Brain pericyte (primary cell): ENCODE results near the gene AREG.

Experiments
- DNase-seq: peaks from one replicate; pipeline ENCODE4 v3.0.0-alpha.2; 2012; ENCODE audit warnings: low read depth, low spot score

AREG gene

GRCh38 chr4:74456849-74457395 is 12.0 kb downstream of the AREG start:
- no peak for DNase-seq

DNA sequence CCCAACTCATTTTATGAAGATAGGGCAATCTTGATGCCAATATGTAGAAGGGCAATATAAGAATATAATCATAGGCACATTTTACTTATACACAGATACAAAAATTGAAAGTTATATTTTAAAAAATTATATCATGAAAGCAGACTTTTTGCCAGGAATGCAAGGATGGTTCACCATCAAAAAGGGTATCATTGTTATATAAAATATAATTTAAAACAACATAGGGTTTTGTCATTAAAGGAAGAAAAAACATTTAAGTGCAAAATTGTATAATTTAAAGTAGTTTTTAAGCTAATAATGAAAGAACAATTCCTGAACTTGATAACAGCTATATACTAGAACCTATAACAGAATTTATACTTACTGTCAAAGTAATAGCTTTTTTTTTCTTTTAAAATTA is 15.9 kb downstream of the AREG start:
- DNase-seq, result no peak

- DNase-seq, result no peak
Observed at GRCh38 chr4:74463123-74463522, 18.2 kb downstream of the AREG start.

- DNase-seq, result no peak
Observed at GRCh38 chr4:74464291-74464690, 19.4 kb downstream of the AREG start.

- DNase-seq, result no peak
Observed at GRCh38 chr4:74466242-74466641, 21.3 kb downstream of the AREG start.

- no peak for DNase-seq
Observed at GRCh38 chr4:74471264-74471663, 26.3 kb downstream of the AREG start.

DNA sequence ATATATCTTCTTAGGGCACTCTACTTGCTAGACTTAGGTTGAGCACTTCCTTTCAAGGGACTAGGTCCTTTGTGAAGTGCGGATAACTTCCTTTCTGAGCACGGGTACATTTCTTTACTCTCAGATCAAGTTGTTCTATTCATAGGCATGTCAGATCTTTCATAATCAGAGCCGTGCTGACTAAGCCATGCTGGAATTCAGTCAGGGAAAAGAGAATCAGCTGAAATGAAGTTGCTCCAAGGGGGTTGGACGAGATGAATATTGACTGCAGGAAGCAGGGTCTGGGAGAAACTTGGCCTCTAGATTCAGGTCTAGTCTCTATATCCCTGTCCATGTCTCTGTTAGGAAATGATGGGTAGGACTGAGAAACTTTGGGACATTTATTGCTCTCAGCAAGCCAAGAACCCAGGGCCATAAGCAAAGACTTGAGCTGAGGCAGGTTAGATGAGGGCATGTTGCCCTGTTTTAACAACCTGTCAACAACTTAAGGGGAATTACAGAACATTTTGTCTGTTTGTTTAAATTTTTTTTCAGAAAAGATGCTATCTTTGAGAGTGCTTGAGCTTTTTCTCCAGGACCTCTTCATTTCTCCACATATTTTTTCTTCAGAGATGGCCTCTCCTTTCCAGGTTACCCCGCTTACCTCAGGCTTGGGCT is 28.3 kb downstream of the AREG start:
- DNase-seq, result peak; percentile 32

DNA sequence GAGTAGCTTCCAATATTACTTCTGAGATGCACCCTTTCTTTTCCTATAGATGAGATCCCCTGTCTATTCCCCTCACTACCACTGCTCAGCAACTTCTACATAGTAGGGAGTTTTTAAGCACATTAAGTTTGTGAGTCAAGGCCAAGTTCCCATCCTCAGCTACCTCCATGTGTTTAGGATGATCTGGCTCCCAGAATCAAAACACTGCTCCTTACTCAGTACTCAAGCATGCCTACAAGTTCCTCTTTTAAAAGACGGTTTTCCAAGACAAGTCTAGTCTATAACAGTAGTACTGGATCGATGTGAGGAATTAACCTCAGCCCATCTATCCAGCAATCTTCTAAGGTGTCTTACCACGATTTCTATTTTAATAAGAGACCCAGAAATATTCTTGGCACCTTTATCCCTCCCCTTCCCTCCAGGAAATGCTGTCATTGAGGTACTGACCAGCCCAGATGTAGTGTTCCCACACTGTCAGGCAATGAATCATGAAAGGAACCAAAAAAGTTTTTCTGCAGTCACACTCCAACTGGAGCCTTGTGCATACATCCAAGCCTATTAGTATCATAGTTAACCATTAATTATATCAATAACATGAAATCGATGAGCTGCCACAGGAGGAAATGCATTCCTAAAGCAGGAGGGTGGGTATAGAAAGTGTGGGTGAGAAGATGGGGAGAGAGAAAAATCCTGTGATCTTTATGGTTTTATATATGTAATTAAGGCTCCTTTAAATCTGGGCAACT is 29.6 kb downstream of the AREG start:
- no peak for DNase-seq

- no peak for DNase-seq
Observed at GRCh38 chr4:74475091-74475800, 30.3 kb downstream of the AREG start.

DNA sequence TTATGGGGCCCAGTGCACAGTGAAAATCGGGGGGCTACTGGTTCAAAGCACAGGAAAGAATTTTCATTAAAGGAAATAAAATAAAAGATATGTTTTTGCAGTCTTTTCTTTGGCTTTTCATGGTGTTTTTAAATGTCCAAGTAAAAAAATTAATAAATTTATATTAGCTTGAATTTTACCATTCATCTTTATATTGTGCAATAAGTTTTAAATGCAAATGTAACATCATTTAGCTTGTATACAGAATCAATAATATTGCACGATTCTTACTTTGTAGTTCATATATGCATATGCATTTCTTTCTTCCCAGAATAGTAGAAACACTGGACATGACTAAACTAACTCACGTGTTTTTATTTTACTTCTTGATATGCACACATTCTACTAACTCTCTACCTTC is 31.0 kb downstream of the AREG start:
- no peak for DNase-seq

DNA sequence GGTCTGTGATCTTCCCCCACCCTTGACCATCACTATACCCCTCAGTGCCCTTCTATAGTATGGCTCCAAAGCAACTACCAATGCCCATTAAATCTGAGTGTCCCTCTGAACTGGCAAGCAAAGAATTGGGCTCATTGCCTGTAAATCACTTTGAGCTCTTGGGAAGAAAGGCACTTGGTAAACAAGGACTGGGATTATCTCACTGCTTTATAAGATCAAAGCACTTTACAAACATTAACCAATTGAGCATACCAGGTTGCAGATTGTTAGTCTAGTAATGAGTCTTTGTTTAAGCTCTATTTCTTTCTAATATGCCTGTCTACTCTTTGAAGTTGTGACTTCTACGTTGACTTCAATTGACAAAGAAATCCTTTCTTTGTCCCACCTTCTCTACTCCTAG is 34.1 kb downstream of the AREG start:
- DNase-seq, result no peak

GRCh38 chr4:74480267-74480666 is 35.3 kb downstream of the AREG start:
- no peak for DNase-seq

- no peak for DNase-seq
Observed at GRCh38 chr4:74481891-74482609, 37.1 kb downstream of the AREG start.

DNA sequence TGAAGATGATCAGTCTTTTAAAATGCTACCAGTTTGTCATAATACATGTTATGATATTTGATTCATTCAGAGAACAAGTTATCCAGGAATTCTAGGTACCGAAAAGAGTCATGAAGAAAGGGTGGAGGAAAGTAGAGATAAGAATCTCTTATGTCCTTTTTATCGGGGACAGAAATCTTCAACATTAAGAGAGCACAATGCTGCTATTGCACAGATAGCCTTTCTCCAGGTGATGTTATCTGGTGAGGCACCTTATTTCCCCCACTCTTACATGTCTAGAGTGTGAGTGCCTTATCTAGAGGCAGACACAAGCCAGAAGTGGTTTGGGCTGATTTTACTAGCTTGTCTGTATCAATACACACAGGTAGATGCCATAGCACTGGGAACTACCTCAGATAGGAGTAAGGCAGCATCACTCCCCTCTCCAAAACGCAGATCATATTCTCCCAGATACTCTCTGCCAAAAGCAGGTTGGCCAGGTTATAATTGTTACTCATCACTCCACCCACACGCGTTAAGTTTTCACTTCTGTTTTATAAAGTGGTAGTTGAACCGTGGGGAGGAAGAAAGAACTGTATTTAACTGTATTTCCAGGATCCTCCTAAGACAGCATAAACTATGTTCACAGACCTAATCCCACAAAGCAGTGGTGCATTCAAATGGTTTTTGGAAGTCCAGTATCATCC is 38.4 kb downstream of the AREG start:
- no peak for DNase-seq

DNA sequence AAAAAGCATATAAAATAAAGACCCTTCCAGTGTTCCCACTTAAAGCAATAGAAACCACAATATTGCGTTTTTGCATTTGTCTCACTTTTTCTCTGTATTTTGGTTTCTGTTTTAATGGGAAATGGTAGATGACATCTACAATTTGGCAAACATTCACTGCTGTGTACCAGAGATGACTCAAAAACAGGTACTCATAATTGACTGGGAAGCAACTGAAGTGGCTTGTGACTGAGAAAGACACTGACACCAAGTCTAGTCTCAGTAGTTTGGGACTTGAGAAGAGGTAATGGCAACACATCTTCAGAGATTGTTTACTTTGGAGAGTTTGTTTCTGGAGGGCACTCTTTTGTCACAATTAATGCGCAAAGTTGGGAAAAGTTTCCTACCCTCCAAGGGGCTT is 42.0 kb downstream of the AREG start:
- DNase-seq, result no peak

DNA sequence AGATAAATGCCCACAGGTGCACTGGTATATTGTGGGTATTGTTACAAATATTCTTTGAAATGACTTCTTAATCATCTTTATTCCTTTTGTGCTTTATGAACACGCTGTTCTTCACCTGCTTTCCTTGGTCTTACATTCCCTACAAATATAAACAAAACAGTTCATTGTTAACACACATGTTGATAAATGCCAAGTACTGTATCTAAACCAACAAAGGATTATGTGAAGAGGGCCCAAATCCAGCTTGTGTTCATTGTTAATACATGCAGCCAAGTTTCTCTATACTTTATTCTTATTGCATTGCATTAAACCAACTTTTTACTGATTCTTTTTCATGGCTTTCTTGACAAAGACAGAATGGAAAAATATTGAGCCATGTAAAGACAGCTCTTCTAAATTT is 42.8 kb downstream of the AREG start:
- DNase-seq, result no peak

- no peak for DNase-seq
Observed at GRCh38 chr4:74490736-74491135, 45.8 kb downstream of the AREG start.

- no peak for DNase-seq
Observed at GRCh38 chr4:74499986-74500781, 55.2 kb downstream of the AREG start.

DNA sequence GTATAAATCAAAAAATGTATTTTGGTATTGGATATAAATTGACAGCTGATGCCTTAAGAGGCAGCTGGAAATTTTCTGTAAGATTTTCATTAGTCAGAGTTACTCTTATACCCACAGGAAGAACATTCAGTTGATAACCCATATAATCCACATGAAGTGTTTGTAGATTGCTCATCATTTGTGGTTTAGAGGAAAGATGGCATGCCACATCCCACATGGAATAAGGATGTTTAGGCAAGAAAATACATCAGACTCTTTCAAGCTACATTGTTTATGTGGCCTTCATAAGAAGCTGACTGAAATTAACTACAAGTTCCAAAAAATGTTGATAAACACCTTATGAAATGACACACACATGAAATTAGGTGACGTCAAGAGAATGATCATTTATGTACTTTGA is 56.6 kb downstream of the AREG start:
- no peak for DNase-seq

GRCh38 chr4:74503580-74503979 is 58.6 kb downstream of the AREG start:
- no peak for DNase-seq
